GM12873 (cell line): Measurements from ENCODE around the gene CSKMT.

Source experiments
- CTCF ChIP-seq: IDR thresholded peaks from 2 replicates; pipeline ENCODE4 v1.5.1; 2012; ENCODE audit warnings: low read depth, mild to moderate bottlenecking, moderate library complexity, low read length, control low read depth; ENCODE audit not compliant: insufficient read depth; ENCODE audit errors: missing control alignments

Gene CSKMT

GRCh38 chr11:62665075-62665598 lies at the start of gene CSKMT, which contains the start of gene C11orf98:
CSKMT (plus strand) TSS chr11:62665312; CDS start chr11:62665880, 568 bp downstream.
C11orf98 (minus strand) TSS chr11:62665210; CDS start chr11:62665169, 41 bp downstream.
- TF ChIP-seq CTCF: no peak

GRCh38 chr11:62615521-62615920 lies 49.6 kb upstream of the CSKMT start:
- TF ChIP-seq CTCF: no peak

- no peak for TF ChIP-seq CTCF
These were observed 44.0 kb upstream of the CSKMT start for GRCh38 chr11:62621027-62621566.

GRCh38 chr11:62621567-62622470 lies 43.3 kb upstream of the CSKMT start, which contains the start of gene B3GAT3:
B3GAT3 (minus strand) TSS chr11:62621986; CDS start chr11:62621947, 39 bp downstream.
- TF ChIP-seq CTCF: no peak

- TF ChIP-seq CTCF: no peak
These were observed 42.5 kb upstream of the CSKMT start for GRCh38 chr11:62622476-62623089.

GRCh38 chr11:62627713-62628112 lies 37.4 kb upstream of the CSKMT start:
- TF ChIP-seq CTCF: no peak

GRCh38 chr11:62632492-62632891 lies 32.6 kb upstream of the CSKMT start:
- TF ChIP-seq CTCF: no peak
